Fibroblast of skin of right quadriceps (primary cell): Measurements from ENCODE around the gene MYL2.
"Not testable (repeated sequence)": the region's sequence is repeated elsewhere in the genome, so short reads cannot be mapped to it uniquely, and the experiment has no call there.

Experiments used
- DNase-seq: peaks from one replicate; pipeline ENCODE4 v3.0.0-alpha.2; 2013

The MYL2 gene, protein sequence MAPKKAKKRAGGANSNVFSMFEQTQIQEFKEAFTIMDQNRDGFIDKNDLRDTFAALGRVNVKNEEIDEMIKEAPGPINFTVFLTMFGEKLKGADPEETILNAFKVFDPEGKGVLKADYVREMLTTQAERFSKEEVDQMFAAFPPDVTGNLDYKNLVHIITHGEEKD

DNA sequence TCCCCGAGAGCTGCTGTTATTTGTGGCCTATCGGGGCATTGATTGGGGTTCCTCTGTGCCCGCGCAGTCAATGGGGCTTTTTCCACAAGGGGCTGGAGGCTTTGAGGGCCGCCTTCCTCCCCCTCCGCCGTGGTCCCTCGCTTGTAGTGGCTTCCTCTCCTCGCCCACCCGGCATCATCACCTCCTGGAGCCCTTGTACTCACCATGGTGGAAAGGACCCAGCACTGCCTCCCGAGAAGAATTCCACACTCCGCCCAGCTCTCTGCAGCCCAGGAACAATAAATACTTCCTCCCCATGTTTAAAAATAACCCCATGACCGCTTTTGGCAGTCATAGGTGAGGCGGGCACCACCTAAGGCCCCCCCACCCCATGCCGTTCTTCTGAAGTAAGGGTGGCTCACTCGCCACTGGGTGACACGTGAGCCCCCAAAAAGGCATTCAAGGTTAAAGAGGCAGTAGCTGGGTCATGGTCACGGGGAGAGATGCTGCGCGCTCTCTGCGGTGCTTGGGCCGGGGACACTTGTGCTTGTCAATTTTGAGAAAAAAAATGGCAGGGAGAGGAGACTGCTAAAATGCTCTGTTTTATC, at the start of gene MYL2:
Gene MYL2, minus strand, starts transcription at position 256 of the 587 bp plus-strand sequence. Its CDS starts 50 bp downstream, at position 206.
- no peak for DNase-seq

GRCh38 chr12:110966081-110966760, 45.8 kb upstream of the MYL2 start:
- no peak for DNase-seq

GRCh38 chr12:110965574-110965973, 45.2 kb upstream of the MYL2 start:
- no peak for DNase-seq

DNA sequence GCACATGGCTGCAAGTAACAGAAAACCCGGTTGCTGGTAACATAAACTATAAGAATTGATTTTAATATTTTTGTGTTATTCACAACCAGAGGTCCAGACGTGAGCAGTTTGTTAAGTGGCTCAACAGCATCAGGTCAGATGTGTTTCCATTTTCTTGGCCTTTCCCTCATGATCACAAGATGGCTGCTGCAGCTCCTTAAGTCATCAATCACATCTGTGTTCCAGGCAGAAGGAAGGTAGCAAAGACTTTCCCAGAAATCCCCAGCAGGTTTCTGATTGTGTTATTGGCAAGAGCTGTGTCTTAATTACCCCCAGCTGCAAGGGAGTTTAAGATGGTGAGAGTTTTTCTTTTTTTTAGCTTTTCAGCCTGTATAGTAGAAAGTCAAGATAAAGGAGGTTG, 40.4 kb upstream of the MYL2 start:
- no peak for DNase-seq

- no peak for DNase-seq
Measured at GRCh38 chr12:110957652-110958051, 37.3 kb upstream of the MYL2 start.

DNA sequence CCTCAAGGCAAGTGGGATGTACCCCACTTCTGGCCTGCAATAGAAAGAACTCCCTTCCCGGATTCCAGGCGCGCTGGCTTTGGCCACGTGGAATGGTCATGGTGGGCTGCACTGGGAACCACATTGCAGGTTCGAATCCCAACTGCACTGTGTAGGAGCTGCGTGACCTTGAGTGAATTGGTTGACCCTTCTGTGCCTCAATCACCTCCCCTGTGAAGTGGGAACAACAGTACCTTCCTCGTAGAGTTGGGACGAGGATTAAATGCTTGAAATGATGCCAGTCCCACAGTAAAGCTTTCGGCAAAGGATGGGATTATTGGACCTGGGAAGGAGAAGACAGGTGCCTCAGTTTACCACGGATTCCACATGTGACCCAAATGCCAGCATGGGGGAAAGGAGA, 36.8 kb upstream of the MYL2 start:
- no peak for DNase-seq

DNA sequence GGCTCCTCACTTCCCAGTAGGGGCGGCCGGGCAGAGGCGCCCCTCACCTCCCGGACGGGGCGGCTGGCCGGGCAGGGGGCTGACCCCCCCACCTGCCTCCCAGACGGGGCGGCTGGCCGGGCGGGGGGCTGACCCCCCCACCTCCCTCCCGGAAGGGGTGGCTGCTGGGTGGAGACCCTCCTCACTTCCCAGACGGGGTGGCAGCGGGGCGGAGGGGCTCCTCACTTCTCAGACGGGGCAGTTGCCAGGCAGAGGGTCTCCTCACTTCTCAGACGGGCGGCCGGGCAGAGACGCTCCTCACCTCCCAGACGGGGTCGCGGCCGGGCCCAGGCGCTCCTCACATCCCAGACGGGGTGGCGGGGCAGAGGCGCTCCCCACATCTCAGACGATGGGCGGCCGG, 30.5 kb upstream of the MYL2 start:
- not testable (repeated sequence) for DNase-seq

DNA sequence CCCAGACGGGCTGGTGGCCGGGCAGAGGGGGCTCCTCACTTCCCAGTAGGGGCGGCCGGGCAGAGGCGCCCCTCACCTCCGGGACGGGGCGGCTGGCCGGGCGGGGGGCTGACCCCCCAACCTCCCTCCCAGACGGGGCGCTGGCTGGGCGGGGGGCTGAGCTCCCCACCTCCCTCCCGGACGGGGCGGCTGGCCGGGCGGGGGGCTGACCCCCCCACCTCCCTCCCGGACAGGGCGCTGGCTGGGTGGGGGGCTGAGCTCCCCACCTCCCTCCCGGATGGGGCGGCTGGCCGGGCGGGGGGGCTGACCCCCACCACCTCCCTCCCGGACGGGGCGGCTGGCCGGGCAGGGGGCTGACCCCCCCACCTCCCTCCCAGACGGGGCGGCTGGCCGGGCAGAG, 30.1 kb upstream of the MYL2 start:
- not testable (repeated sequence) for DNase-seq

DNA sequence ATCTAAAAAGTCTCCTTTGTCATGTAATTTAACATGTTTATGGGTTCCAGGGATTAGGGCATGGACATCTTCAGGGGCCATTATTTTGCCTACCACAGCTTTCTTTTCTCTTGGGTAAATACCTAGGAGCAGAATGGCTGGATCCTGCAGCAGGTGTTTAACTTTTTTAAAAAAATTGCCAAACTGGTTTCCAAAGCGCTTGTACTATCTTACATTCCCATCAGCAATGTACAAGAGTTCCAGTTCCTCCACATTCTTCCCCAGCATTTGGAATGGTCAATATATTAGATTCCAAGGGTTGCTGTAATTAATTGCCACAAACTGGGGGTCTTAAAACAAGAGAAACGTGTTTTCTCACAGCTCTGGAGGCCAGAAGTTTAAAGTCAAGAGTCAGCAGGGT, 27.7 kb upstream of the MYL2 start:
- no peak for DNase-seq

DNA sequence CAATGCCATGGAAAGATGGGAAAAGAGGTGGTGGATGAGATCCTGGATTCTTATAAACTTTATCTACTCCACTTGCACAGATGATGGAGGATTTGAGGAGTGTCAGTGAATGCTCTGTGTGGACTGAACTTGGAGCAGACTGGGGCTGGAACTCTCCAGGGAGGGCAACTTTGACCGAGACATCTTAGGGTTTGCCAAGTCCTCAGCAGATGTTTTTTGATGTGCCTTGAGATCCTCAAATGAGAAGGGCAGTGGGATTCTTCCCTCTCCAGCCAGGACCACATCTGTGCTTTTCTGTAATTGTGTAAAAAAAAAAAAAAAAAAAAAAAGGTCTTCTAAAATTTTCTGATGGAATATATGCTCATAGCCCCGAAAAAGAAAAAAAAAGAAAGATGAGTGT, 23.0 kb upstream of the MYL2 start:
- DNase-seq = no peak

- DNase-seq = no peak
Measured at GRCh38 chr12:110941391-110941790, 21.0 kb upstream of the MYL2 start.

DNA sequence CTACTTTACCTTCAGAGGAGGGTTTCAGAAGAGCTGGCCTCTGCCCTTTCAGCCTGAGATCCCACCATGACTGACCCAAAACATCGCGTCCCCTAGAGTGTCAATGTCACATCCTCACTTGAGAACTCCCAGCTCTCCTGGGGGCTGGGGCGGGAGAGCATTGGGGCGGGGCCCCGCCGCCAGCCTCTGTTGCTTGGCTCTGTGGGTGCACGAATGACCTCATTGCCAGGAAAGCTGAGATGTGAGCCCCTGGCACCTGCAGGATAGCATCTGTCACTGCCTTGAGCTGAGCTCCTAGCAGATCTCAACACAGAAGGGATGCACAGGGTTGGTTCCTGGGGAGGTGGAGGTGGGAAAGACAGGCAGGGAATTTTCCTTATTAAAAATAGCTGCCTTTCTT, 20.6 kb upstream of the MYL2 start:
- no peak for DNase-seq

DNA sequence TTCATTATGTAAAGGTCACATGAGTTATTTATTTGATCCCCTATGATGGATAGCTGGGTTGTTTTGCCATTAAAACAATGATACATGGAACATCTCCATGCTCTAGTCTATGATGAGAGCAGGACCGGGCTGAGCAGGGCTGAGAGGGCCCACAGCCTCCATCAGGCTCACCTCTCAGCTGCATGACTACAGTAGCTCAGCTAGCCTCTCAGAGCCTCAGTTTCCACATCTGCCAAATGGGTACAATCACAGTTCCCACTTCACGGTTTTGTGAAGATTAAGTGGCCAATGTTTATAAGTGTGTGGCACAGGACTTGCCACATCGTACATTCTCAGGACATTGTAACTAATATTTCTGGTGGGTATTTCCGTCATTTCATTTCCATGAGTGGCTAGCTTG, 19.9 kb upstream of the MYL2 start:
- DNase-seq = no peak

DNA sequence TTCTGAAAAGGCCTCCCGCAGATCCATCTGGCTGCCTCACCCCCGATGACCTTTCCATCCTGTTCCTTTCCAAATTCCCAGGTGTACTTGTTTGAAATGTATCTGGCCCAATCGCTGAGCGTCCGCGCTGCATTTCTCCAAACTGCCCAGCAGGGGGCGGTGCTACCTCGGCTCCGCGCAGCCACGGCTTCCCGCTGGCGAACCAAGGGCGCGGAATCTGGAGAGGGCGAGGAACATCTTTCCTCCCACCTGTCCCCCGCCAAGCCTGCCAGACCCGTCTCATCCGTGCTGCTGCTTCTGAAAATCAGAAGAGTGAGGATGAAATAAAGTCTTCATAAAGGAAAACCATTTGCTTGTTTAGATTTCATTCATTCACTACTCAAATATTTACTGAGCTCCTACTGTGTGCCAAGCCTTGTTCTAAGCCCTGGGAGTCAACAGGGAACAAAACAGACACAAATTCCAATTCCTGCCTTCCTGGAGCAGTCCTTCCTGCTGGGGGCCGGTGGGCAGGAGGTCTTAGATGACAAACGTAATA, 16.8 kb upstream of the MYL2 start:
- DNase-seq = peak; percentile 20

DNA sequence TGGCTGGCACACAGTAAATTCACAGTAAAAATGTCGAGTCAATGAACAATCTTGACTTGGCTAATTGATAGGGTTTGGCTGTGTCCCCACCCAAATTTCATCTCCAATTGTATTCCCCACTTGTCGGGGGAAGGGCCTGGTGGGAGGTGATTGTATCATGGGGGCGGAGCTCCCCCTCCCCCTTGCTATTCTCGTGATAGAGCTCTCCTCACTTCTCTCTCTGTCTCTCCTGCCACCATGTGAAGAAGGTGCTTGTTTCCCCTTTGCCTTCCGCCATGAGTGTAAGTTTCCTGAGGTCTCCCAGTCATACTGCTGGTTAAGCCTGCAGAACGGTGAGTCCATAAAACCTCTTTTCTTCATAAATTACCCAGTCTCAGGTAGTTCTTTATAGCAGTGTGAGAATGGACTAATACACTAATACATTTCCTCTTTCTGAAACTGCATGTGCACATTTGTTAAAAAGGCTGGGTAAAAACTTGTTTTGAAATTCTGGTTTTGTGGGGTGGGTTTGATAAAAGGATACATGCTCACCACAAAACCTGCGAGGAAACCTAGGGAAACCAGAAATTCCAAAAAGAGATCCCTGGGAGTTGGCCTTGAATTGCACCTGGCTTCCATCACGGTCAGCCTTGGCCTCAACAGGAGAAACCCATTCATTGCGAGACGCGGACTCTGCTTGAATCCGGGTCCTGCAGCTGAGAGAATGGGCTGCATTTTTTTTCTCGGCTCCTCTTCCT, 16.2 kb upstream of the MYL2 start:
- no peak for DNase-seq

DNA sequence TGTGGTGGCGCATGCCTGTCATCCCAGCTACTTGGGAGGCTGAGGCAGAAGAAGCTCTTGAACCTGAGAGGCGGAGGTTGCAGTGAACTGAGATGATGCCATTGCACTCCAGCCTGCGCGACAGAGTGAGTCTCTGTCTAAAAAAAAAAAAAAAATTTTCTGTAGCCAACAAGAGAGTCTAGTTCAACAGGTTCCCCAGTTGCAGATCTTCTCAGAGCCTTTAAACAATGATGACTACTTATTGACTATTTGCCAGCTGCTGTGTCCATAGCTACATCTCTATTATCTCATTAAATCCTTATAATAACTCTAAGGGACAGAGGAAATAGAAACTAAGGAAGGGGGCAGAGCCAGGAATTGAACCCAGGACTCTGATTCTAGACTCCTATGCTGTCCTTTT, 15.2 kb upstream of the MYL2 start:
- DNase-seq = no peak

DNA sequence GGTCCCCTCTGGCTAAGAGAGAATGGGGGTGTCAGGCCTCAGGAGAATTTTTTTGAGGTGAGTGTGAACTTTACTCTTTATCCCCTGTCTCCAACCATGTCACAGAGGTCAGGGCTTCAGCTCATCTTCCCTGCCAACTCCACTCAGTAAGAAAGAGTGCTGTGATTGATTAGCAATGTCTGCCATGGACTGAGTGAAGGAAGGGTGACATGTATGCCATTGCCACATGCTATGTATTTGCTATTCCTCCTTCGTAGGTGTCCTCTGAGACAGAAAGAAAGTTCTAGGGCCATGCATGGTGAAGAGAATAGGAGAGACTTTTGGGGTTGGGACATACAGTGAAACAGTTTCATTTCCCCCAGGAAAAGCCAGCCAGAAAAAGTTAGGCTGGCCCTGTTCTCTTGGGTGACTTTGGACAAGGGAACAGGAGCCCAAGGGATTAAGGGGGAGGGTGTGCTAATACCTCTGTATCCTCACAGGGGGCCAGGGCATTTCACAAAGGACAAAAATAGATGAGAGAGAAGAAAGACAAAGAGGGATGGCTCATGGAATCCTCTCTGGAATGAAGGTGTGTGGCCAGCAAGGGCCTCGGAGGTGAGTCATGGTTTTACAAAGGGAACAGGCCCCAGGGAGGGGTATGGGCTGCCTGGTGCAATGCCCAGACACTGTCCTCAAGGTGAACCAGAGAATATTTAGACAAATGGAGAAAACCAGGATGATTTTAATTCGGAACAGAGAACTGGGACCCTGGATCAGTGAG, 13.9 kb upstream of the MYL2 start:
- peak; percentile 3 for DNase-seq

DNA sequence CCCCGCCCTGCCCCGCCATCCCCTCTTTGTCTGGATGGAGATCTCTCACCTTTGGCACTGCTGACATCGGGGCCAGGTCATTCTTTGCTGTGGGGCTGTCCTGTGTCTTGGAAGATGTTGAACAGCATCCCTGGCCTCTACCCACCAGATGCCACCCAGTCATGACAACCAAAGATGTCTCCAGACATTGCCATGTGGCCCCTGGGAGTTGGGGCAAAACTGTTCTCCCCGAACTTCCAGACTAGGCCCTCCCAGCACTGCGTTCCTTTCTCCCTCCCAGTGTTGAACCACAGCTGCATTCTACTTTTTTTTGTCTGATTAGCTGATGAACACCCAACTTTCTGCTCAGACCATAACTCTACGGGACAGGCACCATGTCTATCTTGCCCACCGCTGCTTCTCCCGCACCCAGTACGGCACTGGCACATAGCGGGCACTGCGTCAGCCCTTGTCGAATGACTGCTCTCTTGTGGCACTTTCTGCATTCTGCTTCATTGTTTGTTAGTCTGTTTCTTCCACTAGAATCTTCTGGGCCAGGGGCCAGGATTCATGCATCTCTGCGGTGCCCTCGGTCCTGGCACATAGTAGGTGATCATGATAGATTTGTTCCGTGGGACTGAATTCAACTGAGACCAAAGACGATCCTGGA, 13.1 kb upstream of the MYL2 start:
- no peak for DNase-seq

DNA sequence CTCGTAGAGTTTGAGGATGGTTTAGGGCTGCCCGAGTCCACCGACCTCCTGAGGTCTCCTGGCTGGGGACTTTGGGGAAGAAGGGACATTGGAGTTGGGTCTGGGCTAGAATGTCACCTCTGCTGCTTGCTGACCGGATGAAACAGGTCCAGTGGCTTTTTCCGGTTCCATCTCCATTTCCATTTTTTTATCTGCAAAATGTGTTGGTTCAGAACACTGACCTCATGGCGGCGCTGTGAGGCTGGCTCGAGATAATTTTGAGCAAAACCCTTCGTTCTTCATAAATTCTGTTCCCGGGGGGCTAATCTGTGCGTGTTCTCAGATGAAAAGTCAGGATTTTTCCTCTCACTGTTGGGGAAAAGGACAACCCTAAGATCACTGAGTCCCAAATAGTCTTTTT, 11.7 kb upstream of the MYL2 start:
- no peak for DNase-seq

DNA sequence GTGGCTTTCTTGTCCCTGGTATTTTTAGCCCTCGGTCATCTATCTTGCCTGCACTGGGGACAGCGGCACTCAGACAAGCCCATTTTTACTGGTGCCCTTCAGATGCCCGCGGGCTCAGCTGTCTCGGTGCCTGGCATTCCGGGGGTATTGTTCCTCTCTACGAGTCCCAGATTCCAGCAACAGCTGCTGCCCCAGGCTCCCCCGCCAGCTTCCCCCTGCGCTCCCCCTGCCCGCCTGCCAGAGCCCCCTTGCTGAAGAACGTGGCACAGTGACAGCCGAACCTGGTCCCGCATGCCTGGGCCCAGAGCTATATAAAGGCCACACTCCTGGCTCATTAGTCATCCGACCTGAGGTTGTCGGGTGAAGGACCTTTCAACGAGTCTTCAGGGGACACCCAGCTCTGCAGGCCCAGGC, 10.9 kb upstream of the MYL2 start:
- no peak for DNase-seq

DNA sequence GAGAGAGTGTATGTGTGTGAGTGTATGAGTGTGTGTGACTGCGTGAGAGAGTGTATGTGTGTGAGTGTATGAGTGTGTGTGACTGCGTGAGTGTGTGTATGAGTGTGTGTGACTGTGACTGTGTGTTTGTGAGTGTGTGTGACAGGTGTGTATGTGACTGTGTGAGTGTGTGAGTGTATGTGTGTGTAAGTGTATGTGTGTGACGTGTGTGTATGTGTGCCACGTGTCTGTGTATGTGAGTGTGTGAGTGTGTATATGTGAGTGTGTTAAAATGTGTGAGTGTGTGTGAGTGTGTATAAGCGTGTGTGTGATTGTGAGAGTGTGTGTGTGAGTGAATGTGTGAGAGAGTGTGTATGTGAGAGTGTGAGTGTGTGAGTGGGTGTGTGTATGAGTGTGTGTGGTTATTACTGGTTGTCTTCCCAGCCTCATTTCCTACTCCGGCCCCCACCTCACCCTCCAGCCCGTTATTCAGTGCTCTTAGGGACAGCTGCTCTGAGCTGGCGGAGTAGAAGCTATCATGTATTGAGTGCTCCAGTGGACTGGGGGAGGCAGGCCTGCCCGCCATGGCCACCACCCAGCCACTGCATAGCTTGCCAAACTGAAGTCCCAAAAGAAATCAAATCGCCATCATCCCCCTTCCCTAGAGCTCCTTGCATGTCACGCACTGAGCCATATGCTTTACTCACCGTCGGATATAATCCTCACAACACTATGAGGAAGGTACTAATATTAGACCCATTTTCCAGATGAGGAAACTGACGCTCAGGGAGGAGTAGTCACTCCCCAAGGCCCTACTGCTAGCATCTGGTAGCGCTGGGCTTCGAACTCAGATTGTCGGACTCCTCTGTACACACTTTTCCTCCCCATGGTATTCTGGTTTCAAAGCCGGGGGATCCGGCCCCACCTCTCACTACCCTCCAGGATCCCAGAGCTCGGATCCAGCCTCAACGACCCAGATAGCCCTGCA, 10.3 kb upstream of the MYL2 start:
- DNase-seq = no peak
